AG09319 (cell line): ENCODE results near the gene RNPEPL1.

Source experiments
- DNase-seq: peaks from one replicate; pipeline ENCODE4 v3.0.0-alpha.2; 2010; ENCODE audit warnings: low read depth; ENCODE audit errors: extremely low read depth
- TF ChIP-seq, protein P1 (sequence below): IDR thresholded peaks from 2 replicates; pipeline ENCODE4 v1.5.1; 2011; ENCODE audit warnings: low read depth, mild to moderate bottlenecking, inconsistent platforms, low read length, moderate library complexity

Gene RNPEPL1

GRCh38 chr2:240586919-240587800, 18.9 kb downstream of the RNPEPL1 start:
- DNase-seq, result no peak
- TF ChIP-seq, protein P1, sequence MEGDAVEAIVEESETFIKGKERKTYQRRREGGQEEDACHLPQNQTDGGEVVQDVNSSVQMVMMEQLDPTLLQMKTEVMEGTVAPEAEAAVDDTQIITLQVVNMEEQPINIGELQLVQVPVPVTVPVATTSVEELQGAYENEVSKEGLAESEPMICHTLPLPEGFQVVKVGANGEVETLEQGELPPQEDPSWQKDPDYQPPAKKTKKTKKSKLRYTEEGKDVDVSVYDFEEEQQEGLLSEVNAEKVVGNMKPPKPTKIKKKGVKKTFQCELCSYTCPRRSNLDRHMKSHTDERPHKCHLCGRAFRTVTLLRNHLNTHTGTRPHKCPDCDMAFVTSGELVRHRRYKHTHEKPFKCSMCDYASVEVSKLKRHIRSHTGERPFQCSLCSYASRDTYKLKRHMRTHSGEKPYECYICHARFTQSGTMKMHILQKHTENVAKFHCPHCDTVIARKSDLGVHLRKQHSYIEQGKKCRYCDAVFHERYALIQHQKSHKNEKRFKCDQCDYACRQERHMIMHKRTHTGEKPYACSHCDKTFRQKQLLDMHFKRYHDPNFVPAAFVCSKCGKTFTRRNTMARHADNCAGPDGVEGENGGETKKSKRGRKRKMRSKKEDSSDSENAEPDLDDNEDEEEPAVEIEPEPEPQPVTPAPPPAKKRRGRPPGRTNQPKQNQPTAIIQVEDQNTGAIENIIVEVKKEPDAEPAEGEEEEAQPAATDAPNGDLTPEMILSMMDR, result no peak

- DNase-seq, result no peak
- TF ChIP-seq, protein P1, result no peak
Measured at GRCh38 chr2:240588006-240588655, 19.8 kb downstream of the RNPEPL1 start.

DNA sequence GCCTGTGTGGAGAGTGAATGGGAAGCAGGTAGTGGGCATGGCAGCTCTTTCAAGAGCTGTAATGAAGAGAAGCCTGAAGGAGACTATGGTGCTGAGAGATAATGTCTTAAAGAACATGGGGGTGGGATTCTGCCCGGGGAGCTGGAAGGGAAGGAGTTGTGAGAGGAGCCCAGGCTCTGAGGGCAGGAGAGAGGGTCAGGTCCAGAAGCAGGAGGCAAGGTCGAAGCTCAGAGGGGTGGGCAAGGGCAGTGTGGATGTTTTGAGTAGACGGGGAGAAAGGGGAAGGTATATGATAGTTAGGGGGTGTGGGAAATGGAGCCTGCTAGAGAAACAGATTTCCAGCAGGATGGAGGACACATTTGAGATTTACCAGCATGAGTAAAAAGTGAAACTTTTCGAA, 20.4 kb downstream of the RNPEPL1 start:
- TF ChIP-seq, protein P1, result no peak
- no peak for DNase-seq

GRCh38 chr2:240589375-240589774, 21.1 kb downstream of the RNPEPL1 start:
- TF ChIP-seq, protein P1, result no peak
- DNase-seq, result no peak

DNA sequence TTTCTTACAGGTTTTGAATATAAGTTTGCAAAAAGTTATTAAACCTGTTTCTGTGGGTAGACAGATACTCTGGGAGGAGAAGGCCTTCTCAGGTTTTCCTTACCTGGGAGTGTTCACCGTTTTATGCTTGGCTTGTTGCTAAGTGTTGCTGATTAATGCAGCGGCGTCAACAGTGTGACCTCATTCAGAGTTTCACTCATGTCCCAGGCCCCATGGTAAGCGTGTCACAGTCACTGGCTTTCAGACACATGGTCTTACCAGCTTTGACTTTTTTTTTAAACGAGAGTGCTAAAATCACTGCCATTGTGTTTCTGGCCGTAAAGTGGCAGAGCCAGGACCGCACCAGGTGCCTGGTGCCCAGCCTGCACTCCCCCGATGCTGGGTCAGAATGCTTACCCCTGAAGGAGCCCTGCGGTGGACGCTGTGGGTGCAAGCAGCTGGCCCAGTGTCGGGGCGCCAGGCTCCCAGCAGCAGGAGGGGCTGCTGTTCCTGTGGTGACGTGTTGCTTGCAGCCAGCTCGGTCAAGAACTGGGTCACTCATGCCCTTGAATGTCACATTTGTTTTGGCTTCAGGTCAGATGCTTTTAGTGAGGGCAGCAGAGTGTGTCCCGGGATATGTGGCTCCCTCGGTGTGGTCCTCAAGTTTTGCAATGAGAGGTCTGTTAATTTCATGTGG, 21.7 kb downstream of the RNPEPL1 start:
- no peak for DNase-seq
- TF ChIP-seq, protein P1, result no peak

- no peak for DNase-seq
- TF ChIP-seq, protein P1, result no peak
Measured at GRCh38 chr2:240590681-240591111, 22.4 kb downstream of the RNPEPL1 start.
